GM03348 (cell line): ENCODE measurements around the gene PTAR1.
A peak's percentile ranks its signal among the peaks of the same experiment; 100 is the strongest.

Source experiments
- DNase-seq: peaks from one replicate; pipeline ENCODE4 v3.0.0; 2012; ENCODE audit warnings: low spot score

The PTAR1 gene

DNA sequence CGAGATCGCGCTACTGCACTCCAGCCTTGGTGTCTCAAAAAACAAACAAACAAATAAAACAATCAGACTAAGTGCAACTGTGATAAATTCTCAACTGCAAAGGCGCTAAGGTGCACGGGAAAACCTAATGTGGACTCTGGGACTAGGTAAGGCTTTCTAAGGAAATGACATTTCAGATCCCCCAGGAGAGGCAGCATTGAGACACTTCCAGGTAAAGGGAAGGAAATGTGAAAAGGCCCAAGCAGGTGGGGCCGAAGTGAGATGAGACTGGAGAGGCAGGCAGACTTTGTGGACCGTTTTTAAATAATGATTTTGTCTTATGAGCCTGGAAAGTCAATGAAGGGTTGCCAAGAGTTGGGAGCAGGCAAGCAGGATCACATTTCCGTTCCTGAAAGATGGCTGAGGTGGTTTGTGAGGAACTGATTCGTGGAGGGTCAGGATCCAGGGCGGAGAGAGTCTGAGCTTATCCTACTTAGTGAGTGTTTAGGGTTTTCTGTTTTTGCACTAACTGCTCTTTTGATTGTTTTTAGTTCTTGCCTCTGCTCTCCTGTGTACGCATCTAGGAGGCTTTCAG, 85.6 kb downstream of the PTAR1 start:
- no peak for DNase-seq

GRCh38 chr9:69673311-69673640, 86.5 kb downstream of the PTAR1 start:
- DNase-seq: no peak

GRCh38 chr9:69672596-69673310, 87.1 kb downstream of the PTAR1 start:
- peak; percentile 92 for DNase-seq

GRCh38 chr9:69671879-69672595, 87.8 kb downstream of the PTAR1 start, which contains the start of gene APBA1:
Gene APBA1 (minus strand): TSS chr9:69672371.
- DNase-seq: peak; percentile 93

- DNase-seq: no peak
Measured at GRCh38 chr9:69671311-69671878, 88.4 kb downstream of the PTAR1 start.

DNA sequence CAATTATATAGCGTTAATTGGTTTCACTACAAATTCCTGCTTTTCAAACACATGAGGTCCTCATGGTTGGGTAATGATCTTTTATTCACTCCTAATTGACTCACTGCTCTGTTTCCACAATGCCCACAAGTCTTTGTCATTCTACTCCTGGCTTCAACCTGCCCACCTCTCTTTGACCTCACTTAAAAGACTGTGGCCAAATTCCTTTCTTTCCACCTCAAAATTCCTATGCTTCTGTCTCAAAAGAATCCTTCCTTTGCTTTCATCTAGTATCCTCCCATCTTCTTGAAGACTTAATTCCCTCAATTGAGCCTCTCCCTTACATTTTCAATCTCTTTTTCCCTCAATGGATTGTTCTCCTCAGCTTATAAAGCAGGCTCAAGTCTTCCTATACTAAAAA, 92.5 kb downstream of the PTAR1 start:
- DNase-seq: no peak

DNA sequence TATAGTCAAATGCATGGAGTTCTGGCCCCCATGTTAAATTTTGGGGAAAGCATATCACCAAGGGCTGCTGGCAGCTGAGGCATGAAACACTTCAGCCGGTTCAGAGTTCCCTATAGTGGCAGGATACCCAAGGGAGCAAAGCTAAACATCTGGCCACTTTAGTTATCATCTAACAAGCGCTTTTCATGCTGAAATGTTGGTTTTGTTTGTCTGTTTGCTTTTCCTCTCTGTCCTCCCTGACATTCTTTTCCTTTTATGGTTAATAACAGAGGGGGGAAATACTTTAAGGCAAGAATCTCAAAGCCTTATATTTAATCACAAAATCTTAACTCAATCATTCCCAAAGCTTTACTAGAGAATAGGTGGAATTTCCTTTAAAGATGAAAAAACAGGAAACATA, 99.5 kb downstream of the PTAR1 start:
- no peak for DNase-seq
